K562 (cell line): Measurements from ENCODE around the gene GPR142. TPM values are rescaled to one million over a fixed set of nuclear protein-coding genes. Genes with fewer than 3 reads are reported as not detected.
A peak's percentile ranks its signal among the peaks of the same experiment; 100 is the strongest.

Source experiments
- ATAC-seq: fragments of 200-7000 bp; cut with Tn5 transposase; 3 replicates; pipeline ENCODE4 v1.9.1; 2020; ENCODE audit warnings: moderate library complexity
- BruUV-seq: library from RNA; stranded (reverse); fragments of 400-500 nt; replicated peaks from 2 replicates; lab custom pipeline; 2021; lab: Mats Ljungman, UMichigan
- CTCF ChIA-PET: fragments of 300-600 bp; formaldehyde crosslinking; extraction: SDS; loops from one replicate; lab custom pipeline; 2021; ENCODE audit warnings: low intra/inter-chr PET ratio; lab: Yijun Ruan, JAX
- POLR2A ChIA-PET: fragments of 300-600, 350-650 bp; sonication (Branson Sonifier 250); formaldehyde crosslinking; extraction: SDS; loops from one replicate; lab custom pipeline; 2021; ENCODE audit warnings: antibody characterized with exemption, inconsistent platforms; lab: Yijun Ruan, JAX
- DNase-seq, 4 experiments: peaks; one replicate each; pipeline versions ENCODE4 v3.0.0 to v3.0.0-alpha.2; 2011 to 2018; ENCODE audit warnings: low spot score in 3 of 4, mixed read lengths in 3 of 4; ENCODE audit errors: extremely low read depth in 1 of 4
- FAIRE-seq: peaks from 2 replicates; lab custom pipeline; 2011; peaks lifted over from hg19 to GRCh38; lab: Jason Lieb, UNC
- H2AFZ ChIP-seq: 2 replicates; pipeline ENCODE4 v1.6.0; 2011; ENCODE audit warnings: low read depth, low read length, control low read depth, inconsistent platforms
- H3K27ac ChIP-seq: fragments of 200-600 bp; 3 replicates; pipeline ENCODE4 v1.8.0; 2011; ENCODE audit warnings: low read depth, mild to moderate bottlenecking, control low read depth, inconsistent platforms, low read length, moderate library complexity, mixed read lengths; ENCODE audit errors: extremely low read depth
- H3K27me3 ChIP-seq, 2 experiments: fragments of 300-600 bp in 1 of 2; 2 replicates in 1 of 2; 3 replicates in 1 of 2; pipeline versions ENCODE4 v1.6.0 to v1.8.0; 2011; ENCODE audit warnings: inconsistent platforms in 2 of 2, low read length in 2 of 2, mild to moderate bottlenecking in 1 of 2, mixed read lengths in 1 of 2, moderate library complexity in 1 of 2; ENCODE audit not compliant: control insufficient read depth in 2 of 2, insufficient read depth in 2 of 2
- H3K36me3 ChIP-seq: fragments of 300-600 bp; 3 replicates; pipeline ENCODE4 v1.8.0; 2011; ENCODE audit warnings: mild to moderate bottlenecking, low read length, inconsistent platforms; ENCODE audit not compliant: control insufficient read depth, insufficient read depth
- H3K4me1 ChIP-seq, 2 experiments: fragments of 200-600 bp in 1 of 2; replicated peaks in 1 of 2; 2 replicates in 1 of 2; 3 replicates in 1 of 2; pipeline versions ENCODE4 v1.5.1 to v1.8.0; 2011; ENCODE audit warnings: inconsistent platforms in 2 of 2, low read length in 2 of 2, mild to moderate bottlenecking in 1 of 2, mixed read lengths in 1 of 2, moderate library complexity in 1 of 2; ENCODE audit not compliant: control insufficient read depth in 2 of 2, insufficient read depth in 2 of 2
- H3K4me2 ChIP-seq: 2 replicates; pipeline ENCODE4 v1.6.1; 2011; ENCODE audit warnings: low read length, control low read depth, inconsistent platforms, mixed read lengths; ENCODE audit not compliant: insufficient read depth
- H3K4me3 ChIP-seq: fragments of 200-600 bp; sonication (generic), shearing (Covaris generic); 2 replicates; pipeline ENCODE4 v1.5.1; 2016; ENCODE audit warnings: control low read depth, inconsistent platforms
- H3K79me2 ChIP-seq: fragments of 200-600 bp; 3 replicates; pipeline ENCODE4 v1.8.0; 2011; ENCODE audit warnings: low read length, inconsistent platforms; ENCODE audit not compliant: control insufficient read depth, insufficient read depth
- H3K9ac ChIP-seq, 2 experiments: 2 replicates each; pipeline versions ENCODE4 v1.6.0 to v1.6.1; 2011; ENCODE audit warnings: low read depth in 2 of 2, low read length in 2 of 2, control low read depth in 1 of 2, inconsistent platforms in 1 of 2, mild to moderate bottlenecking in 1 of 2, mixed read lengths in 1 of 2; ENCODE audit not compliant: insufficient read depth in 1 of 2
- H3K9me1 ChIP-seq: one replicate; pipeline ENCODE4 v1.6.0; 2011; ENCODE audit warnings: inconsistent platforms, mild to moderate bottlenecking, low read length, moderate library complexity; ENCODE audit not compliant: control insufficient read depth, insufficient read depth
- H3K9me3 ChIP-seq: replicated peaks from 2 replicates; pipeline ENCODE4 v1.5.1; 2011; ENCODE audit warnings: low read depth, low read length, inconsistent platforms; ENCODE audit not compliant: control insufficient read depth, insufficient read depth
- H4K20me1 ChIP-seq: replicated peaks from 2 replicates; pipeline ENCODE4 v1.6.1; 2011; ENCODE audit warnings: low read length, inconsistent platforms, mixed read lengths; ENCODE audit not compliant: control insufficient read depth, insufficient read depth
- ELK1 ChIP-seq: sonication (generic); formaldehyde crosslinking; IDR thresholded peaks from 2 replicates; pipeline ENCODE4 v1.8.1; 2022; ENCODE audit warnings: missing genetic modification reagents
- PRDM10 ChIP-seq: fragments of 450-650 bp; IDR thresholded peaks from 2 replicates; pipeline ENCODE4 v1.6.1; 2018; ENCODE audit not compliant: partially characterized antibody
- WGBS: fragments of 100-300 bp; shearing (Covaris generic); methylation state at CpG from one replicate; pipeline ENCODE4 v1.1.6; 2016; ENCODE audit warnings: low coverage, mixed read lengths; ENCODE audit not compliant: insufficient coverage; ENCODE audit errors: missing lambda C conversion rate; 5-methylcytosine and 5-hydroxymethylcytosine counted together
- in situ Hi-C: fragments of 300-500 bp; cut with MboI; formaldehyde crosslinking; loops from 4 replicates; pipeline ENCODE4 v1.15.0; 2018; ENCODE audit warnings: inconsistent platforms, mixed read lengths
- intact Hi-C: fragments of 100-400 bp; cut with micrococcal nuclease; formaldehyde crosslinking; loops from 2 replicates; pipeline ENCODE4 v1.14.2; 2022
- polyA plus RNA-seq, 8 experiments: library from polyadenylated mRNA; depleted of rRNA in 4 of 8; stranded (reverse) in 5 of 8; unstranded in 3 of 8; fragments of >200 nt; fragmentation: Nextera tagmentation in 2 of 8; fragmentation: Illumina TruSeq in 1 of 8; extraction: Ambion mirVana in 2 of 8; extraction: Trizol in 1 of 8; gene quantifications; 2 replicates each; pipeline versions ENCODE4 v1.2.1 to v1.2.3, GENCODE V29; 2011 to 2014; ENCODE audit warnings: inconsistent platforms in 1 of 8, missing spikeins in 1 of 8
- total RNA-seq, 7 experiments: library from RNA; depleted of rRNA in 6 of 7; stranded (reverse); fragments of >200 nt in 6 of 7; fragmentation: Illumina TruSeq in 2 of 7; extraction: Trizol in 2 of 7; gene quantifications; 2 replicates each; pipeline versions ENCODE4 v1.2.1 to v1.2.3, GENCODE V29; 2011 to 2021; ENCODE audit warnings: low replicate concordance in 1 of 7

GPR142 gene
- total and polyA plus RNA-seq, 9 of the 15 experiments (the other 6 are each of a cell fraction or from before 2014, with no cell fraction given): not detected

GRCh38 chr17:74369665-74370490 is 2.6 kb downstream of the GPR142 start:
- CTCF ChIA-PET: interaction anchor here (2.0 kb wide), 1 partner anchor 88 kb away, joined by 18 read pairs; no protein-coding TSS in a partner anchor
- WGBS: 6% methylated on average over 15 of the region's 17 CpGs

More at GRCh38 chr17:74369665-74370490, 2.6 kb downstream of the GPR142 start:
- H3K36me3 ChIP-seq: no peaks in the 10 kb centered on the region
- peak; percentile 56 for TF ChIP-seq PRDM10
- no peak for TF ChIP-seq ELK1
- POLR2A ChIA-PET: interaction anchor here (1.1 kb wide), 1 partner anchor 73 kb away, joined by 3 read pairs; no protein-coding TSS in a partner anchor
- H3K27me3 ChIP-seq: peaks cover 27 to 54% of the 10 kb centered on the region in 2 experiments
- peaks cover 0 to 22% of the 10 kb centered on the region in 2 experiments; a peak in 1 of 5 replicates for H3K4me1 ChIP-seq
- DNase-seq (no peak), FAIRE-seq (no peak), ATAC-seq (no peak)
- BruUV-seq: no TSS peak
- intact Hi-C loops: loop anchor here (2.0 to 5.0 kb wide), 3 partner anchors 87 to 162 kb away; partner anchors contain the start of gene CD300LB
- H2AFZ ChIP-seq: no peak overlapping the region
- H4K20me1 ChIP-seq: peaks cover 9% of the 10 kb centered on the region
- H3K27ac ChIP-seq: no peak overlapping the region
- no peaks in the 10 kb centered on the region for H3K9me1 ChIP-seq
- H3K9me3 ChIP-seq: no peaks in the 10 kb centered on the region
- in situ Hi-C loops: loop anchor here (10.0 kb wide), 1 partner anchor 225 kb away; the partner anchor contains the start of gene CD300LD
- H3K9ac ChIP-seq: no peak overlapping the region
- no peaks in the 10 kb centered on the region for H3K79me2 ChIP-seq
- no peak overlapping the region for H3K4me3 ChIP-seq
- no peak overlapping the region for H3K4me2 ChIP-seq
